Peyer's patch (tissue), 4 donors: ENCODE results near the gene KRTAP12-2.

Experiments
- POLR2A ChIP-seq, 2 donors: fragments of 450-650 bp; IDR thresholded peaks; one replicate each; pipeline ENCODE4 v1.5.1; 2017; ENCODE audit warnings: antibody characterized with exemption in 2 of 2, mild to moderate bottlenecking in 2 of 2, moderate library complexity in 2 of 2
- TF ChIP-seq, protein P1 (sequence below), 6 experiments: fragments of 450-650 bp in 4 of 6; fragments of 200-600 bp in 2 of 6; sonication (generic) in 1 of 6; IDR thresholded peaks; one replicate each; pipeline ENCODE4 v1.5.1; 2017 to 2019; ENCODE audit warnings: antibody characterized with exemption in 6 of 6, mild to moderate bottlenecking in 3 of 6, moderate library complexity in 1 of 6

DNA sequence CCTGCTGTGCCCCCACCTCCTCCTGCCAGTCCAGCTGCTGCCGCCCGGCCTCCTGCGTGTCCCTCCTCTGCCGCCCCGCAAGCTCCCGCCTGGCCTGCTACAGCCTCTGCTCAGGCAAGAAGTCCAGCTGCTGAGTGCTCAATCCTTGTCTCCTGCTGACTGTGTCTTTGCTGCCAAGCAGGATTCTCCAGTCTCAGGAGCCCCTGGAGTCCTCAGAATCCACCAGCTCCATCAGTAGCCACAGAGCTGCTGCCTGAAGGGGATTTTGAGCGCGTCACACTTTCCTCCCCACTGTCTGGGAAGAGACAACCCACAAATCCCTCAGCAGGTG lies 19.5 kb downstream of the KRTAP12-2 start:
- TF ChIP-seq POLR2A (IDR thresholded peaks at IDR 0.05), result no peak
- TF ChIP-seq, protein P1, sequence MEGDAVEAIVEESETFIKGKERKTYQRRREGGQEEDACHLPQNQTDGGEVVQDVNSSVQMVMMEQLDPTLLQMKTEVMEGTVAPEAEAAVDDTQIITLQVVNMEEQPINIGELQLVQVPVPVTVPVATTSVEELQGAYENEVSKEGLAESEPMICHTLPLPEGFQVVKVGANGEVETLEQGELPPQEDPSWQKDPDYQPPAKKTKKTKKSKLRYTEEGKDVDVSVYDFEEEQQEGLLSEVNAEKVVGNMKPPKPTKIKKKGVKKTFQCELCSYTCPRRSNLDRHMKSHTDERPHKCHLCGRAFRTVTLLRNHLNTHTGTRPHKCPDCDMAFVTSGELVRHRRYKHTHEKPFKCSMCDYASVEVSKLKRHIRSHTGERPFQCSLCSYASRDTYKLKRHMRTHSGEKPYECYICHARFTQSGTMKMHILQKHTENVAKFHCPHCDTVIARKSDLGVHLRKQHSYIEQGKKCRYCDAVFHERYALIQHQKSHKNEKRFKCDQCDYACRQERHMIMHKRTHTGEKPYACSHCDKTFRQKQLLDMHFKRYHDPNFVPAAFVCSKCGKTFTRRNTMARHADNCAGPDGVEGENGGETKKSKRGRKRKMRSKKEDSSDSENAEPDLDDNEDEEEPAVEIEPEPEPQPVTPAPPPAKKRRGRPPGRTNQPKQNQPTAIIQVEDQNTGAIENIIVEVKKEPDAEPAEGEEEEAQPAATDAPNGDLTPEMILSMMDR (IDR thresholded peaks at IDR 0.05), result no peak
